NCI-H1092 (cell line): ENCODE measurements around the gene RASA2.
"Not testable (repeated sequence)": the region's sequence is repeated elsewhere in the genome, so short reads cannot be mapped to it uniquely, and the experiment has no call there.

Source experiments
- DNase-seq: peaks from one replicate; lab custom pipeline; 2025; lab: John Stamatoyannopoulos, UW

The RASA2 gene

DNA sequence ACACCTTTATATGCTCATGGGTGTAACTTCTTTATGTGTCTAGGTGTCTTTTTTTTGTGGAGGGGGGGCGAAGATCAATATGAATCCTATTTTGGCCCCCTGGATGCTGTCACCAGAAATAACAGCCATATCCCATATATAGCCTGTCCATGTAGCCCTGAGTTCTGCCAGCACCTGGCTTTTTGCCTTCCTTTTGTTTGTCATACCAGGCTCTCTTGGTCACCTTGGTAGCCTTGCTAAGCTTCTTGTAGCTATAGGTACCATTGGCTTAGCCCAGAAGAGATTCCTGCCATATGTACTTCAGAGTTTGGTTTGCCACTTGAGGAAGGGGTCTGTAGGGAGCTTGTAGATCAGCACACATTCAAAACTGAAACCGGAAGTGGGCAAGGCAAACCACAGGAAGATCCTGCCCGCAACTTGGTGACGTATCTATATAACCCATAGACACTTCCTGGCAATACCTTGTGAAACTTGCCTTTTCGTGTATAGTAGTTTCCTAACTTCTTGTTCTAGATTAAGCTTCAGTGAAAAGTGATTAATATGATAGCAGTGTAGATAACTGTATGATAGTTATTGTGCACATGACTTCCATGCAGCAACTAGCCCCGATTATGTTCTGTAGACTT is 11.9 kb downstream of the RASA2 start:
- DNase-seq = no peak

DNA sequence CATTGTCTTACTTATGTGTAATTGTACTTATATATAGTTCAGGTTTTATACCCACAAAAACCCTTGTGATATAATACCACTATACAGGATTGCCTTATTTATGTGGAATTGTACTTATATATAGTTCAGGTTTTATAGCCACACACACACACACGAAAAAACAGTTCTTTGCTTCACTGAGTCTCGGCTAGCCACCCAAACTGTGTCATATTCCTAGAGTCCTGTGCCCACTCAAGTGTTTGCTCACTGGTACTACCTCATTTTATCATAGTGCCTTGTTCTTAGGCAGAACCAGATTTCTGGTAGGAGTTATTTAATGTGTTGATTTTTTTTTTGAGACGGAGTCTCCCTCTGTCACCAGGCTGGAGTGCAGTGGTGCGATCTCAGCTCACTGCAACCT is 12.5 kb downstream of the RASA2 start:
- DNase-seq = no peak

GRCh38 chr3:141499965-141500364 is 13.1 kb downstream of the RASA2 start:
- DNase-seq = no peak

DNA sequence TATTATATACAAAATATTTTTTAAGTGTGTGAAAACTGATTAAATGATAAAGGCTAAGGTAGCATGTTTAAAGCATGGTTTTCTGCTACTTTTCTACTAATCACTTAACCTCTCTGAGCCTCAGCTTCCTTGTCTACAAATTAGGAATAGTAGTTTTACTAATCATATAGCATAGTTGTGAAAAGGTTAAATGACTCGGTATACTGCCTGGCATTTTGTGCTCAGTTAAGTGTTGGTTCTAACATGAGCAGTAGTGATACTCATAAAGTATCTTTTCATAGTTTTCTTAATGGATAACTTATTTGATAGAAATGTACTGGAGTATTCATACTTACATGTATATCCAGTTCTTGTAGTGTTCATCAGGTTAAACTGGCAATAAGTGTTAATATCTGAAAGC is 13.6 kb downstream of the RASA2 start:
- no peak for DNase-seq

DNA sequence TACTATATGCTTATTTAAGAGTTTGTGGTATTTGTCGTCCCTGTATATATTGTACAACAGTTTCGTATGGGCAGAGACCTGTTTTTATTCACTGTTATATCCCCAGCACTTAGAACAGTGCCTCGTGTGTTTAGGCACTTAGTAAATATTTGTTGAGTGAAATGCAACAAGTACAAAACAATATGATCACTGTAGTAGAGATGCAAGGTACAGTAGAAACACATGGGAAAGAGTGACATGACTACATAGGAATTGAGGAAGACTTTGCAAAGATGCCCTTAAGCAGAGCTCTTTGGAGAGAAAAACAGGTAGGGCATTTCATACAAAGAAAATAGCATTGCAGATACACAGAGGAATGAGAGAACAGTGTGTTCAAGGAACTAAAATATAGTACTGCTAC is 18.3 kb downstream of the RASA2 start:
- no peak for DNase-seq

DNA sequence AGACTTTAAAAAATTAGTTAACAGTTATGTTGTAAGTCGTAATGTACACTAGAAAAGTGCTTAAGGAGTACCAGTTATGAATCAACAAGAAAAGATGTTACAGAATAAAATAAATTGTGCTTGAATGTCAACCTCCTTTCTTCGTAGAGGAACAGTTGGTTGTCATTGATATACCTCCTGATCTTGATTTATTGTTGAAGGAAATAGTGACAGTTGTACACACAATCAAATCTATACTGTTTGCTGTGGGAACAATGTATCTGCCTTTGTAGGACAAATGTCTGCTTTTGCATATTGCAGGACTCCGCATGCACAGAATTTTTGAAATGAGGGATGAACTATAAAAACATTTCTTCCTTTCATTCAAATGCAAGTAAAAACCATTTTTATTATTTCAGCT is 19.2 kb downstream of the RASA2 start:
- no peak for DNase-seq

GRCh38 chr3:141507392-141508066 is 20.7 kb downstream of the RASA2 start:
- no peak for DNase-seq

DNA sequence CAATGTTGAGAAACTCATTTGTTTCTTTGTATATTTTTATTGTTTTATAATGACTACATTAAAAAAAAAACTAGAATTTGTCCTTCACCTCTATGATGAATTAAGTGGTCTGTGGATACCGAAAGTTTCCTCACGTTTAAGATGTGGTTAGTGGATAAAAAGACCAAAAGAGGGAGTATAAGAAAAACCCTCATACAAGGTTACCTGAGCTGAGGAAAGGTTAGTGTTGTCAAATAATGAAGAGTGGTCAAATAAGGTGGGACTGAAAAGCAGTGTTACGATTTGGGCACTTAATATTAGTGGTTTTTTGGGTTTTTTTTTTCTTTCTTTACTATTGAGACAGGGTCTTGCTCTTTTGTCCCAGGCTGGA is 21.2 kb downstream of the RASA2 start:
- DNase-seq = no peak

DNA sequence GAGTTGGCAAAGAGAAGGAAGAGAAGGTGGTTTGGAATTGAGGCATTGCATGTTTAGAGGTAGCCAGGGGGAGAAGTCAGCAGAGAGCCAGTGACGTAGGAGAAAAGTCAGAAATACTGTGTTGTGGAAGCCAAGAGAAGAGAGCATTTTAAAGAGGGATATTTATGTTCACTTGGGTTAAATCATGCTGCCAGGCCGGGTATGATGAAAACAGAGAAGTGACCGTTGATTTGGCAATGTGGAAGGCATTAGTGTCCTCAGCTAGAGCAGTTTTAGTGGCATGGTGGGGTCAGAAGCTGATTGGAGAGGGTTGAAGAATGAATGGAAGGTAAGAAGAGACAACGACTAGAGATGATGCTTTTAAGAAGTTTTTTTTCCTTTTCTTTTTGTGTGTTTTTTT is 24.5 kb downstream of the RASA2 start:
- DNase-seq = no peak

GRCh38 chr3:141514382-141514781 is 27.6 kb downstream of the RASA2 start:
- no peak for DNase-seq

DNA sequence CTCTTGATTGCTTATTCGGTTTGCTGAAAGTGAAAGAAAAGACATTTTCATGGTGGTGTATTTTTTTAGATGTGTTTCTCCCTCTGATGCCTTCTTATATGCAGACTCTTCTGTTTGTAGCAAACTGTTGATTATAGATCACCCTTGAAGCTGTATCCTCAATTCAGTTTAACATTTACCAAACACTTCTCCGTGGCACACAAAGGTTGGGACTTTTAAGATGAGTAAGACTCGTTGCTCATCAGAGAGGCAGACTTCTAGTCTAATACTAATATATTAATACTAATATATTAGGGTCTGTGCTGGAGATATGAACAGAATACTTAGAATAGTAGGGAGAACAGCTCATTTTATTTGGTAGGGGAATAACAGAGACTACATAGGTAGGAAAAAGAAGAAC is 32.8 kb downstream of the RASA2 start:
- no peak for DNase-seq

GRCh38 chr3:141521781-141522180 is 35.0 kb downstream of the RASA2 start:
- no peak for DNase-seq

GRCh38 chr3:141523615-141524375 is 37.0 kb downstream of the RASA2 start:
- DNase-seq = no peak

GRCh38 chr3:141524988-141525387 is 38.2 kb downstream of the RASA2 start:
- DNase-seq = no peak

- DNase-seq = no peak
Observed at GRCh38 chr3:141525814-141526213, 39.0 kb downstream of the RASA2 start.

DNA sequence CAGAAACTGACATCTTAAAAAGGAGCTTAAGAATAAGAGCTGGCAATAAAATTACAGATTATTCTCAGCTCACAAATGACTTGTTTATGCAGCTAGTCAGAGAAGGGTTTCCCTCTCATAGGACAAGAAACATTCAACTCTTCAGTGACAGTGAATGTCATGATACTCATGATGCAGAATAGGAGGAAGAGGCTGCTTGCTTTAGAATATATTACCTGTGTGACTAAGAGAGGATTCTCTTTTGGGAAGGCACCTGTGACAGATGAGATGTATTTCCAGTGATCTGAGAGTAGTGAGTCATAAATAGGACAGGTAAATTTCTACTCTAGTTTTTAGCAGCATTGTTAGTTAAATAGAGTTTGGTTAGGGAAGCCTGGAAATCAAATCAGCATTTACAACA is 39.9 kb downstream of the RASA2 start:
- no peak for DNase-seq

DNA sequence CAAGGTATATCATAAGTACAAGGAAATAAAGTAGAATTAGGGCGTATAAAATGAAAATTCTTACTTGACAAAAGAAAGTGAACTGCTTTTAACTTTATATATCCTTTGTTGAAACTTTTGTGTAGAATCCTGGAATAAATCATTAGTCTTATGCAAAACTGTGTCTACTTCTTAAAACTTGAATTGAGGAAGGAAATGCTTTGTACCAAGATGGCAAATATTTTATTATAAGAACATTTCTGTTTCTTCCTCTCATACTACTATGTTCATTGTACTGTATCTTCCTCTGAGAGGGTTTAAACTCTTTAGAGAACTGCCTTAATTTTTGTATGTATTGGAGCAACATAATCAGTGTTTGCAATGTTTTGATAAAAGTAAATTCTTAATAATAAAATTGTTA is 42.0 kb downstream of the RASA2 start:
- no peak for DNase-seq

DNA sequence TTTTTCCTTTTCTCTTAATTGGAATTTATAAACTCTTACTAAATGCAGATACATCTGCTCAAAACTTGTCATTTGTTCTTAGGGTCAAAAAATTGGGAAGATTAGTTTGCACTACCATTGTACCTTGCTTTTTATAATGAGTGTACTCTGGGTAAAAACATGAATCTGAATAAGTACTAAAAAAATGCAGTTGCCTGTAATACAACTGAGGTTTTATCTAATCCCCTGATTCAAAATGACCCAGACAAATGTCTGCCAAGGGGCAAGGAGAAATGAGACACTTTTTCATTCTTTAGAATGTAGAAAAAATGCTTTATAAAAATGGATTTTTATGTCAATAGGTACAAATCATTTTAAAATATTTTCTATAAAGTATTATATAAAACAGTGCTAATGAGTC is 42.4 kb downstream of the RASA2 start:
- no peak for DNase-seq

GRCh38 chr3:141529717-141530414 is 43.0 kb downstream of the RASA2 start:
- DNase-seq = no peak

DNA sequence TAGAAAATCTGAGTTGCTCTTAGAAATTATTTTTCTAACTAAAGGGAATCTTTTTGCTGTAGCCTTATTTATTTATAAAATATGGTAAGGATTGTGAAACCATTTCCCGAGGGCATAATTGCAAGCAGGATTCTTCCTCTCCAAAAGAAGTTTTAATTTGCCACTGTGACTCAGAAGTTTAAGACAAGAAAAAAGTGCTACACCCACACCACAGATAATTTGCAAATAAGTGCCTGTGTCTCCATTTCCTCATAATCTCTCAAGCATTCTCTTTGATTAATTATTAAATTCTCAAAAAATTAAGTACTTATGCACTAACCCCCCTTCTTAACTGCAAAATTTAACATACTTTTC is 43.6 kb downstream of the RASA2 start:
- DNase-seq = no peak

- DNase-seq = no peak
Observed at GRCh38 chr3:141532609-141533008, 45.8 kb downstream of the RASA2 start.

- not testable (repeated sequence) for DNase-seq
Observed at GRCh38 chr3:141536017-141536416, 49.2 kb downstream of the RASA2 start.

DNA sequence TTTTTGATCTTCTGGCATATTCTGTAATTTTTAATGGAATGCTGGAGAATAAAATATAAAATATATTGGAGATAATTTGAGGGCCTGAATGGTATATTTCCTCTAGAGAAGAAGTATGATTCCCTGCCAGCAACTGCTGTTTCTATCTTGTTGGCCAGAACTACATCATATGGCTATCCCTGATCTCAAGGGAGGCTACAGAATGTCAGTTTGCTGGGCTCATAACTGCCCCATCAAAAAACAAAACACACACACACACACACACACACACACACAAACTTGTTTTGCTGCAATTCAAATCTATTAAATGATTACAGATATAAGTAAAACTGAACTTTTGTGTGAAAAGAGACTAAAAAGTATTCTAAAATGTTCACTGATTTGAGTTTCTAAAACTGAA is 51.0 kb downstream of the RASA2 start:
- no peak for DNase-seq
